HG03196 (cell line): ENCODE measurements around the gene EVC2.
"Not testable (repeated sequence)": the region's sequence is repeated elsewhere in the genome, so short reads cannot be mapped to it uniquely, and the experiment has no call there.

ENCODE experiments used
- ATAC-seq: cut with Tn5 transposase; IDR thresholded peaks from one replicate; pipeline ENCODE4 v1.9.1; 2021; ENCODE audit not compliant: unreplicated experiment

EVC2 gene

GRCh38 chr4:5742968-5743367 is 34.6 kb upstream of the EVC2 start:
- ATAC-seq, result no peak

- no peak for ATAC-seq
These were observed 34.0 kb upstream of the EVC2 start for GRCh38 chr4:5742388-5742787.

DNA sequence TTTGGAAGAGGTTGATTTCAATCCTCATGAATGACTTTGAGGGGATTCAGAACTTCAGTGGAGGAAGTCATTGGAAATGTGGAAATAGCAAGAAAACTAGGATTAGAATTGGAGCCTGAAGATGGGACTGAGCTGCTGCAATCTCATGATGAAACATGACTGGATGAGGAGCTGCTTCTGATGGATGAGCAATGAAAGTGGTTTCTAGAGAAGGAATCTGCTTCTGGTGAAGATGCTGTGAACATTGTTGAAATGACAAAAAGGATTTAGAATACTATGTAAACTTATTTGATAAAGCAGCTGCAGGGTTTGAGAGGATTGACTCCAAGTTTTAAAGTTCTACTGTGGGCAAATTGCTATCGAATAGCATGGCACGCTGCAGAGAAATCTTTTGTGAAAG is 29.7 kb upstream of the EVC2 start:
- no peak for ATAC-seq

GRCh38 chr4:5735463-5735862 is 27.1 kb upstream of the EVC2 start:
- no peak for ATAC-seq

- no peak for ATAC-seq
These were observed 26.5 kb upstream of the EVC2 start for GRCh38 chr4:5734853-5735252.

DNA sequence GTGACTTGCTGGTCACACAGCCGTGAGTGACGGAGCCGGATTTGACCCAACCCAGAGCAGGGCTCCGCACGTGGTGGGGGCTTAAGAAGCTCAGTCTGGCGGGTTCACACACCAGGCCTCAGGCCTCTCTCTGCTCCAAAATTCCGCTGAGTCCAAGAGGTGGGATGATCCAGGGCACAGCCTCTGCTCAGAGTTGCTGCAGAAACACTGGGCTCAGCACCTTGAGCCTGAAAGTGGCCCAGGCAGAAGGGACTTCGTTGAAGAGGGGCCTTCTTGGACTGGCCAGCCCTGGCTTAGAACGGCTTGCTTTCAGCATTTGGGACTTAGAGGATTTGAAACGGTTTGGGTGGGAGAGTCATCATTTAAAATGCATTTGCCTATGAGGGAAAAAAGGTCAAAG is 23.8 kb upstream of the EVC2 start:
- no peak for ATAC-seq

GRCh38 chr4:5730993-5731990 is 22.9 kb upstream of the EVC2 start:
- no peak for ATAC-seq

DNA sequence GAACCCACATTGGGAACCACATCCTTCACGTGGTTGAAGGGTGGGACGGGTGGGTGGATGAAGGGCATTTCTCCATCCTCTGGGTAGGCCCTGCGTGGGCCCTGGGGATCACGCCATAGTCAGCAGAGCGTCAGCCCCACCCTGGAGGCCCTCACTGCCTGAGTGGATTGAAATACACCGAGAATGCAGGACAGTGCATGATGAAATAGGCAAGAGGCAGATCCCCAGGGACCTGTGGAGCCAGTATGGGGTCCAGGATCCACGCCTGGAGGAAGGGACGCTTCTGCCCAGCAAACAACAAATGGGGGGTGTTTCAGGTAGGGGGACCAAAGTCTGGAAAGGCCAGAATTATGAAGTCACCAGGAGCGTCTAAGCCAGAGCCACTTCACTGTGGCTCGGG is 22.1 kb upstream of the EVC2 start:
- no peak for ATAC-seq

GRCh38 chr4:5728412-5728811 is 20.1 kb upstream of the EVC2 start:
- ATAC-seq, result not testable (repeated sequence)

DNA sequence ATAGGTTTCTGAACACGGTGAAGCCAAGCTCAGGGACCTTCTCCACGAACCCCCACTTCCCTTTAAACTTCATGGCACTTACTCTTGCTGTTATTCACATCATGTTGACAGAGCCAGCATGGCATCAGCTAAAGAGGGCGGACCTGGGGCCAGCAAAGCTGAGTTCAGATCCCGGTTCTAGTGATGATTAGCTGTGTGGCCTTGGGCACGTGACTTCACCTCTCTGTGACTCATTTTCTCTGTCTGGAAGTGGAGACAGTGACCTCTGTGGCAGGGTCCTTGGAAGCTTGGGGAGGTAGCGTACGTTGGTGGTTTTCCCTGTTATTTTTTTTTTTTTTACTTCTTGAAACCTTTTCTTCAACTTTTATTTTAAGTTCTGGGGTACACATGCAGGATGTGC is 16.0 kb upstream of the EVC2 start:
- no peak for ATAC-seq

DNA sequence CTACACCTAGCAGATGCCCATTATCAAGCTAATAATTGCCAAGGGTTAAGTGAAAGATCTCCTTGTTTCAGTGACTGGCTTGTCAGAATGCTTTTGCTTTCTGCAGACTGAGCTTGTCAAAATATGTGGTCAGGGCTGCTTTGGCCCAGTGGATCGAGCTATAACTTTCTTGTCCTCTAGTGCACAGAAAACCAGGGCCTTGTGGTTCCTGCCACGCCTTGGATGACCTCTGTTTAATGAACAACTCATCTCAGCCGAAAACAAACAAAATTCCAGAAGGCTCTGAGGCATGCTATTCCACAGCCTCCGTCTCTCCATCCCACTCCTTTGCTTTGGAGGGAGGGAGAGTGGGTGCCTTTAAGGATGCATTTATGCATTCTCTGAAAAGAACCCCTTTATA is 14.0 kb upstream of the EVC2 start:
- ATAC-seq, result no peak

- ATAC-seq, result no peak
These were observed 13.6 kb upstream of the EVC2 start for GRCh38 chr4:5721923-5722322.

- ATAC-seq, result no peak
These were observed 12.6 kb upstream of the EVC2 start for GRCh38 chr4:5720980-5721379.

GRCh38 chr4:5720157-5720850 is 11.9 kb upstream of the EVC2 start:
- ATAC-seq, result no peak

GRCh38 chr4:5719350-5720055 is 11.1 kb upstream of the EVC2 start:
- ATAC-seq, result no peak

GRCh38 chr4:5718411-5718810 is 10.1 kb upstream of the EVC2 start:
- no peak for ATAC-seq

DNA sequence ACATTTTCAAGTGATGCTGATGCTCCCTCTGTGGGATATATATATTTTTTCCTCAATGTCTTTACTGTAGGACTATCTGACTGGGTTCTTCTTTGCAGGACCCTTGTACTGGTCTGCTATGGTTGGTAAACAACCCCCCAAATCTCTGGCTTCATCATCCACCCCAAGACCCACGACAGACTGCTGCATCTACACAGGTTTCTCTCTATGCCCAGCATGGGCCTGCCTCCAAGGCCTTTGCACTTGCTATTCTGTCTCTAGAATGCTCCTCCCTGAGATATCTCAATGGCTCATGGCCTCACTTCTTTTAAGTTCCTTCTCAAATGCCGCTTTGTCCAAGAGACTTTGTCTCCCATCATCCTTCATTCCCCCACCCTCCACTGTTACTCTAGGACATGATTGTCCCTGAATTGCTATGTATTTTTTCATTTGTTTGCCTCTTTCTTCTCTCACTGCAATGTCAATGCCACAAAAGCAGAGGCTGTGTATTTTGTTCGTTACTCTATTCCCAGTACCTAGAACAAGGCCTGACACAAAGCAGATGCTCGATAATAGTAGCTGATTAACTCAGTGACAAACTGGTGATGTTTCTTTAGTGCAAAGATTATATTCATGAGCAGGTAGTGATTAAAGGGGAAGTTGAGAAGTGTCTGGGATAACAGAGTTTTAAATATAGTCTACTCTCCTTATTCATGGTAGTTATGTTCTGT is 9.2 kb upstream of the EVC2 start:
- no peak for ATAC-seq

GRCh38 chr4:5716391-5716790 is 8.0 kb upstream of the EVC2 start:
- ATAC-seq, result no peak

DNA sequence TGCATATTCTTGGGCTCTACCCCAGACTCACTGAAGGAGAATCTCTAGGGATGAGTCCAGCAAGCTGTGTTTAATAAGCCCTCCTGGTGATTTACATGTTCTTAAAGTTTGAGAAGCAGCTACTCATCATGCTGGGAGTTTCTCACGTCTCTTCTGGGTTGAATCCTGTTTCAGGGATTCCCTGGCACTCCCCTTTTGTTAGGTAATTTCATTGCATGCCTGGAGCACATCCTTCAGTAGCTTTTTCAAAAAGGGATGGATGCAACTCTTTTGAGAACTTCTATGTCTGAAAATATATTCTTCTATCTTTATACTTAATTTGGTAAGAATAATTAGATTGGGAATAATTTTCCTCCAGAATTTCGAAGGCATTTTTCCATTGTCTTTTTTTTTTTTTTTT is 7.0 kb upstream of the EVC2 start:
- no peak for ATAC-seq

GRCh38 chr4:5713861-5714260 is 5.5 kb upstream of the EVC2 start:
- no peak for ATAC-seq

- no peak for ATAC-seq
These were observed 4.6 kb upstream of the EVC2 start for GRCh38 chr4:5712931-5713330.
